Karpas-422 (cell line): ENCODE measurements around the gene MGRN1. TPM values are rescaled to one million over a fixed set of nuclear protein-coding genes. Genes with fewer than 3 reads are reported as not detected.
"Not testable (repeated sequence)": the region's sequence is repeated elsewhere in the genome, so short reads cannot be mapped to it uniquely, and the experiment has no call there.

Experiments
- DNase-seq: peaks from one replicate; pipeline ENCODE4 v3.0.0-alpha.2; 2015
- H2AFZ ChIP-seq: fragments of 200-600 bp; sonication (generic); 2 replicates; pipeline ENCODE4 v1.6.1; 2014; ENCODE audit warnings: antibody characterized with exemption, low read length, mixed read lengths
- H3K27ac ChIP-seq: fragments of 200-600 bp; sonication (generic); 2 replicates; pipeline ENCODE4 v1.5.1; 2014; ENCODE audit warnings: mild to moderate bottlenecking, low read length, moderate library complexity
- H3K27me3 ChIP-seq: fragments of 200-600 bp; sonication (generic); 2 replicates; pipeline ENCODE4 v1.6.1; 2014; ENCODE audit warnings: low read length, mixed read lengths
- H3K36me3 ChIP-seq: fragments of 200-600 bp; sonication (generic); 2 replicates; pipeline ENCODE4 v1.6.1; 2014; ENCODE audit warnings: low read length, mixed read lengths; ENCODE audit not compliant: insufficient read depth
- H3K4me1 ChIP-seq: fragments of 200-600 bp; sonication (generic); 2 replicates; pipeline ENCODE4 v1.6.1; 2014; ENCODE audit warnings: mild to moderate bottlenecking, low read length, mixed read lengths
- H3K4me2 ChIP-seq: fragments of 200-600 bp; sonication (generic); 2 replicates; pipeline ENCODE4 v1.6.1; 2014; ENCODE audit warnings: low read length, low read depth, mild to moderate bottlenecking; ENCODE audit not compliant: poor library complexity, severe bottlenecking
- H3K4me3 ChIP-seq: fragments of 200-600 bp; sonication (generic); 2 replicates; pipeline ENCODE4 v1.5.1; 2014; ENCODE audit warnings: mild to moderate bottlenecking, antibody characterized with exemption, low read length, mixed read lengths
- H3K79me2 ChIP-seq: fragments of 200-600 bp; sonication (generic); 2 replicates; pipeline ENCODE4 v1.6.1; 2014; ENCODE audit warnings: mild to moderate bottlenecking, low read length, mixed read lengths
- H3K9ac ChIP-seq: fragments of 200-600 bp; sonication (generic); 2 replicates; pipeline ENCODE4 v1.6.0; 2014; ENCODE audit warnings: low read length
- H3K9me2 ChIP-seq: fragments of 200-600 bp; sonication (generic), shearing (Covaris generic); replicated peaks from 2 replicates; pipeline ENCODE4 v1.6.0; 2014; ENCODE audit warnings: mild to moderate bottlenecking, low read length, moderate library complexity; ENCODE audit not compliant: insufficient read depth
- H3K9me3 ChIP-seq: fragments of 300-700, 200-600 bp; sonication (generic); 2 replicates; pipeline ENCODE4 v1.6.1; 2014; ENCODE audit warnings: low read length, mixed read lengths
- H4K20me1 ChIP-seq: fragments of 200-600 bp; sonication (generic); 2 replicates; pipeline ENCODE4 v1.6.1; 2014; ENCODE audit warnings: mild to moderate bottlenecking, antibody characterized with exemption, low read length, low read depth; ENCODE audit not compliant: insufficient read depth
- total RNA-seq: library from RNA; depleted of rRNA; stranded (reverse); fragments of >200 nt; shearing (Covaris generic); gene quantifications from 2 replicates; pipeline ENCODE4 v1.2.3, GENCODE V29; 2014; ENCODE audit warnings: low replicate concordance

Gene MGRN1
- total RNA-seq, 1 experiment from 2014 or later, result 23.0 TPM

DNA sequence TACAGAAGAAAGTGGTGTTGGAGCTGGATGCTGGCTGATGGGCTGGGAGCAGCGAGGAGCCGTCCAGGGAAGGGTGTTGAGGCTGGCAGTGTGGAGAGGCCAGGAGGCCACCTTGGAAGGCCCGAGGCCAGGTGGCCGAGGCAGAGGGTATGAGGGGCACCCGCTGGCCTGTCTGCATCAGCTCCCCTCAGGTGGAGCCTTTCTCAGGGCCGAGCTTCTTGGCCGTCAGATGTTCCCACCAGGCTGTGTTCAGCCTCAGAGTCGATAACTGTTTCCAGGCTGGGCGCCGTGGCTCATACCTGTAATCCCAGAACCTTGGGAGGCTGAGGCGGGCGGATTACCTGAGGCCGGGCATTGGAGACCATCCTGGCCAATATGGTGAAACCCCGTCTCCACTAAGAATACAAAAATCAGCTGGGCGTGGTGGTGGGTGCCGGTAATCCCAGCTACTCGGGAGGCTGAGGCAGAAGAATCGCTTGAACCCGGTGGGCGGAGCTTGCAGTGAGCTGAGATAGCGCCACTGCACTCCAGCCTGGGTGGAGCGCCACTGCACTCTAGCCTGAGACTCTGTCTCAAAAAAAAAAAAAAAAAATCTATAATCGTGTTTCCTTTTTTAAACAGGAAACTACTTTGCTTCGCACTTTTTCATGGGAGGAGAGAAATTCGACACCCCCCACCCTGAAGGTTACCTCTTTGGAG is 25.3 kb downstream of the MGRN1 start:
- Histone ChIP-seq H3K4me3 (no peak overlapping the region), H3K27ac (no peak overlapping the region), H4K20me1 (no peaks in the 10 kb centered on the region), H3K4me2 (no peak overlapping the region), H3K36me3 (no peaks in the 10 kb centered on the region; the same call in 1 of the 2 replicates), H2AFZ (no peak overlapping the region), H3K27me3 (no peaks in the 10 kb centered on the region), H3K4me1 (peaks cover 8% of the 10 kb centered on the region), H3K9me3 (no peaks in the 10 kb centered on the region), H3K9me2 (no peaks in the 10 kb centered on the region), H3K9ac (no peak overlapping the region), H3K79me2 (peaks cover 36% of the 10 kb centered on the region)
- no peak for DNase-seq

DNA sequence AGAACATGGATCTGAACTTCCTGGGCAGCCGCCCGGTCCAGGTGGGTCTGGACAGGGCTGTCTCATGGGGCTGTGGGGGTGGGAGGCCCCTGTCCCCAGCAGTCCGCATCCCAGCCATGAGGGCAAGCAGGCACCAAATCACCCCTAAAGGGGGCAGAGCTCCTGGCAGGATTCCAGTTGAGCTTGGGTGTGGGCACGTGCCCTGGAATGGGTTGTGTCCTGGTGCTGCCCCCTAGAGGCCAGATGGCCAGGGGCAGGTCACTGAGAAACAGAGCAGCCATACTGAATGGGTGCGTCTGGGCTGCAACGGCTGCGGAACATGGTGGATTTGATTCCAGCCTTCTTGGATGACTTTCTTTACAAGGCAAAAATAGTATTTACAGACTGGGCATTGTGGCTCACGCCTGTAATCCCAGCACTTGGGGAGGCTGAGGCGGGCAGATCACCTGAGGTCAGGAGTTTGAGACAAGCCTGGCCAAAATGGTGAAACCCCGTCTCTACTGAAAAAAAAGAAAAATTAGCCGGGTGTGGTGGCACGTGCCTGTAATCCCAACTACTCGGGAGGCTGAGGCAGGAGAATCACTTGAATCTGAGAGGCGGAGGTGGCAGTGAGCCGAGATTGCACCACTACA is 25.9 kb downstream of the MGRN1 start:
- H3K27me3 ChIP-seq, H3K36me3 ChIP-seq, H4K20me1 ChIP-seq, H3K9me3 ChIP-seq, H3K9ac ChIP-seq, H3K9me2 ChIP-seq, H2AFZ ChIP-seq, H3K4me3 ChIP-seq, H3K4me2 ChIP-seq, H3K27ac ChIP-seq, H3K4me1 ChIP-seq: not testable (repeated sequence)
- H3K79me2 ChIP-seq, result peaks cover 31% of the 10 kb centered on the region
- peak; percentile 95 for DNase-seq

DNA sequence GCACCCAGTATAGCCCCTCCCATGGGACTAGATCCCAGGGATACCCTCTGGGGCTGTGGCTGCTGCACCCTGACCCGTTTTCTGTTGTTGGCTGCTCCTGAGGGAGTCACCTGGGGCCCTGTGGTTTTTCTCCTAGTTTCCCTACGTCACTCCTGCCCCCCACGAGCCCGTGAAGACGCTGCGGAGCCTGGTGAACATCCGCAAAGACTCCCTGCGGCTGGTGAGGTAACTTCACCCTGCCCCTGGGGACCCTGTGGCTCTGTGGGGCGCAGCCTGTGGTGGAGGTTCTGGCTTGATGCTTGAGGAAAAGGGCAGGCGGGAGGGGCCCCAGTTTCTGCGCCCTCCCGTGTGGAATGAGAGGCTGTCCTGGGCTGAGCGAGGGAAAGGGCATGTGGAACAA is 27.2 kb downstream of the MGRN1 start:
- Histone ChIP-seq H3K27me3 (no peaks in the 10 kb centered on the region), H3K4me1 (peaks cover 8% of the 10 kb centered on the region), H2AFZ (no peak overlapping the region), H3K79me2 (peaks cover 21% of the 10 kb centered on the region), H3K9me2 (no peaks in the 10 kb centered on the region), H3K36me3 (no peaks in the 10 kb centered on the region; the same call in 1 of the 2 replicates), H3K9me3 (no peaks in the 10 kb centered on the region), H3K4me3 (no peak overlapping the region), H3K9ac (no peak overlapping the region), H3K4me2 (no peak overlapping the region), H4K20me1 (no peaks in the 10 kb centered on the region), H3K27ac (no peak overlapping the region)
- peak; percentile 51 for DNase-seq

DNA sequence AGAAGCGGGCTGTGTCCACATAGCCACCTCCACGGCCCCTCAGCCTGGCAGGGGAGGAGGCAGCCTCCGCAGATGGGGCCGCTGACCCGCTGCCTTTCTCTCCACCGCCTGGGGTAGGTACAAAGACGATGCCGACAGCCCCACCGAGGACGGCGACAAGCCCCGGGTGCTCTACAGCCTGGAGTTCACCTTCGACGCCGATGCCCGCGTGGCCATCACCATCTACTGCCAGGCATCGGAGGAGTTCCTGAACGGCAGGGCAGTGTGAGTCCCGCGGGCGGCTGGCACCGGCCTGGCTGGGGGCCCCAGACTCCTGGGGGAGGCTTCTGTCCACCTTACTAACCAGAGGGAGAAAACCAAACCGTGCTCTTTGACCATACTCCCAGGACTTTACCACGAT is 27.9 kb downstream of the MGRN1 start:
- Histone ChIP-seq H3K36me3 (no peaks in the 10 kb centered on the region; the same call in 1 of the 2 replicates), H4K20me1 (no peaks in the 10 kb centered on the region)

DNA sequence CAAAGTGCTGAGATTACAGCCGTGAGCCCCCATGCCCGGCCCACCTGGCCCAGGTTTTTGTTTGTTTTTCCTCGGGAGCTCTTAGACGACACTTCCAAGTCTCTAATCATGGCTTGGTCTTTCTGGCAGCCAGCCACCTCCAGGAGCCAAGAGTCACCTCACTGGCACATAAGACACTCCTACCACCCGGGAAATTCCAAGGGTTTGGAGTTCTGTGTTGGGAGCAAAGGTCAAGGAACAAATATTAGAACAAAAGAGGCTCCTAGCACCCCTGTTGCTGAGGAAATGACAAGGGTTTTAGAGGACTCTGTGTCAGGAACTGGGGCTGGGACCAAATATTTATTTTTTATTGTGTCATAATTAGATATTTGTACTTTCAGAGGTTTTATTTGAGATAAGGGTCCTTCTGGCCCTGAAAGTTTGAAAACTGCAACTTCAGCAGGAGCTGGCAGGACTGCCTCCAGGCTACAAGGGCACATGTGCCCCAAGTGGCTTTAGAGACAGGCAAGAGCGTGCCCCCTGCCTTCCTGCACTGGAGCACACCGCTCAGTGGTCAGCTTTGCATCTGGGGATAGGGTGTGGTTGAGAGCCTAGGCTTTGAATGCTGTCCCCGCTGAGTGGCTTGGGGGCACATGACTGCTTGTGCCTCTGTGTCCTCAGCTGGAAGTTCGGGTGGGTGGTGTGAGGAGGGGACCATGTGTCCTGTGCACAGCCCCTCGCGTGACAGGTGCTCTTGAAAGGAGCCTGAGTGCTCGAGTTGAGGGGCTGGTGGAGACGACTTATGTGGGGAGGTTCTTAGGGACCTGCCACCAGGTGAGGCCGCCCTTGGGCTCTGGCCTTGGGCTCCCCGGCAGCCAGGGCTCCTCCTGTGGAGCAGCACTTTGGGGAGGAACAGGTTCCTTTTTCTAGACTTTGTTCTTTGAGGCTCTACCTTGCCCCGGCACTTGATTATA is 29.7 kb downstream of the MGRN1 start:
- no peaks in the 10 kb centered on the region for H3K9me3 ChIP-seq
- H3K36me3 ChIP-seq, result no peaks in the 10 kb centered on the region; the same call in 1 of the 2 replicates
- H3K4me2 ChIP-seq, result no peak overlapping the region
- H3K79me2 ChIP-seq, result peaks cover 9% of the 10 kb centered on the region
- H3K4me1 ChIP-seq, result peaks cover 8% of the 10 kb centered on the region
- no peak overlapping the region for H3K4me3 ChIP-seq
- H2AFZ ChIP-seq, result no peak overlapping the region
- no peaks in the 10 kb centered on the region for H3K27me3 ChIP-seq
- H3K9me2 ChIP-seq, result no peaks in the 10 kb centered on the region
- DNase-seq, result no peak
- H3K27ac ChIP-seq, result no peak overlapping the region
- H4K20me1 ChIP-seq, result no peaks in the 10 kb centered on the region
- no peak overlapping the region for H3K9ac ChIP-seq

More for the DNA sequence above, 27.9 kb downstream of the MGRN1 start:
- Histone ChIP-seq H3K9me2 (no peaks in the 10 kb centered on the region), H3K27me3 (no peaks in the 10 kb centered on the region), H2AFZ (no peak overlapping the region), H3K9ac (no peak overlapping the region), H3K4me1 (peaks cover 8% of the 10 kb centered on the region), H3K9me3 (no peaks in the 10 kb centered on the region), H3K27ac (no peak overlapping the region), H3K4me2 (no peak overlapping the region), H3K79me2 (peaks cover 15% of the 10 kb centered on the region), H3K4me3 (no peak overlapping the region)
- DNase-seq, result no peak

DNA sequence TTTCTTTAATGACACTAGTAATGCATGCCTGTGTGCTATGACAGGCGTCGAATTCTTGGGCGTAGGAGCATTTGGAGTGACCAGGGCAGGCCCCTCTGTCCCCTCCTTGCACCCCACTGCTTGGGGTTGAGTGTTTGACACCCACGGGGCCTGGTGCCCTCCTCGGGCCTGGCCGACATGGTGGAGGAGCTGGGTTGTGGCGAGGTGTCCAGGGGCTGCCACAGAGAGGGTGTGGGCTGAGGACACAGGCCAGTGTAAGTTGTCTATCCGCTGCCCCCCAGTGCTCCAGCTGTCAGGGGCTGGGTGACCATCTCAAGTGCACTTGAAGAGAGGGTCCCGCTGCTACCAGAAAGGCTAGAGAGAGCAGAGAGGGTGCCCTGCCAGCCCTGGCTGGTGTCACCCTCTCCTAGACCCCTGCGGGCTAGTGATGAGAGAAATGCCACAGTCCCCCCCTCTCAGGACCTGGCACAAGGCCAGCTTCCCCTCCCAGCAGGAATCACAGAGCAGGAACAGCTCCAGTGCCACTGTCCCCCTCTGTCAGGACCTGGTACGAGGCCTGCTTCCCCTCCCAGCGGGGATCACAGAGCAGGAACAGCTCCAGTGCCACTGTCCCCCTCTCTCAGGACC is 30.5 kb downstream of the MGRN1 start:
- no peak overlapping the region for H2AFZ ChIP-seq
- no peaks in the 10 kb centered on the region for H3K9me2 ChIP-seq
- H3K9ac ChIP-seq, result no peak overlapping the region
- no peak for DNase-seq
- no peak overlapping the region for H3K4me2 ChIP-seq
- 0 out of 2 replicates have a peak, but pooled peaks cover 3% of the 10 kb centered on the region for H3K79me2 ChIP-seq
- no peaks in the 10 kb centered on the region; the same call in 1 of the 2 replicates for H3K36me3 ChIP-seq
- H4K20me1 ChIP-seq, result no peaks in the 10 kb centered on the region
- H3K27me3 ChIP-seq, result no peaks in the 10 kb centered on the region
- peaks cover 8% of the 10 kb centered on the region for H3K4me1 ChIP-seq
- no peak overlapping the region for H3K27ac ChIP-seq
- H3K9me3 ChIP-seq, result no peaks in the 10 kb centered on the region
- H3K4me3 ChIP-seq, result no peak overlapping the region

DNA sequence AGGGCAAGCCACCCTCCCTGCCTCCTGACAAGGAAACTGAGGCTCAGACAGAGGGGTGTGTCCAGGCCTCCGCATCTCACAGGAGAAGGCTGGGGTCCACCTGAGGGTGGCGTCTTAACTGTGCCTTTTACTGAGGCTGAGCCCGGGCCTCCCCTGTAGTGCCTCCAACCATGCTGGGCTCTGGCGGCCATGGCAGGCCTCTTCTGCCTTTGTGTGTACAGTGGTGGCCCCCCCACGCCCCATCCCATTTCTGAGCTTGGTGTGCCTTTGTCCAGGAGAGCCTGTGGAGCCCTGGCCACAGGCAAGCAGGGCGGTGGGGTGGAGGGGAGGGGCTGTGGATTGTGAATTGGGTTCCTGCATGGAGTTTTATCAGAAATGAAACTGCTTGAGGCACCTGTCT is 31.2 kb downstream of the MGRN1 start:
- Histone ChIP-seq H3K9me2 (no peaks in the 10 kb centered on the region), H3K36me3 (no peaks in the 10 kb centered on the region; the same call in 1 of the 2 replicates), H3K9ac (no peak overlapping the region), H3K27ac (no peak overlapping the region), H3K79me2 (0 out of 2 replicates have a peak, but pooled peaks cover 3% of the 10 kb centered on the region), H4K20me1 (no peaks in the 10 kb centered on the region), H3K4me1 (peaks cover 8% of the 10 kb centered on the region), H3K4me2 (no peak overlapping the region), H2AFZ (no peak overlapping the region), H3K9me3 (no peaks in the 10 kb centered on the region), H3K4me3 (no peak overlapping the region), H3K27me3 (no peaks in the 10 kb centered on the region)
- no peak for DNase-seq
